ENCODE results near the gene TECPR2. TPM values are rescaled to one million over a fixed set of nuclear protein-coding genes. Genes with fewer than 3 reads are reported as not detected.

The TECPR2 gene
- total RNA-seq, 3 donors from 2014 or later (not counting 1 experiment from before 2014, with no cell fraction given) = 10.8 to 18.6 (median 15.3) TPM

GRCh38 chr14:102424923-102425322 is 62.2 kb downstream of the TECPR2 start:
- Histone ChIP-seq H3K27ac (ENCODE audit: low read length) (no peak overlapping the region), H3K9me3 (ENCODE audit: control insufficient read depth, insufficient read depth, low read length) (no peaks in the 10 kb centered on the region), H3K27me3 (ENCODE audit: control insufficient read depth, insufficient read depth, low read length) (no peaks in the 10 kb centered on the region), H3K4me1 (ENCODE audit: control insufficient read depth, insufficient read depth, low read length) (no peaks in the 10 kb centered on the region), H3K36me3 (ENCODE audit: control insufficient read depth, insufficient read depth, low read length) (no peaks in the 10 kb centered on the region), H3K4me3 (ENCODE audit: low read length) (no peak overlapping the region)
- intact Hi-C loops (cut with micrococcal nuclease) = no loop called here
- Mint-ChIP-seq H3K4me1 (no peaks in the 10 kb centered on the region), H3K36me3 (no peaks in the 10 kb centered on the region), H3K27ac (no peak overlapping the region), H3K4me3 (no peak overlapping the region), H3K9me3 (no peaks in the 10 kb centered on the region), H3K27me3 (ENCODE audit: low read depth in 2 of 2) (no peaks in the 10 kb centered on the region)
- DNase-seq (no peak), ATAC-seq (no peak)
- TF ChIP-seq CTCF (IDR thresholded peaks at IDR 0.05) = no peak
- WGBS (ENCODE audit: insufficient coverage) = 95% methylated on average over 9 of the region's 10 CpGs

- TF ChIP-seq CTCF (IDR thresholded peaks at IDR 0.05) = no peak
- no peak overlapping the region for H3K4me3 Mint-ChIP-seq
- H3K27ac Mint-ChIP-seq = no peak overlapping the region
- Histone ChIP-seq H3K4me1 (ENCODE audit: control insufficient read depth, insufficient read depth, low read length) (no peaks in the 10 kb centered on the region), H3K36me3 (ENCODE audit: control insufficient read depth, insufficient read depth, low read length) (no peaks in the 10 kb centered on the region), H3K9me3 (ENCODE audit: control insufficient read depth, insufficient read depth, low read length) (no peaks in the 10 kb centered on the region), H3K4me3 (ENCODE audit: low read length) (no peak overlapping the region), H3K27ac (ENCODE audit: low read length) (no peak overlapping the region), H3K27me3 (ENCODE audit: control insufficient read depth, insufficient read depth, low read length) (no peaks in the 10 kb centered on the region)
- no peaks in the 10 kb centered on the region for H3K9me3 Mint-ChIP-seq
- 96% methylated on average over 6 of the region's 6 CpGs for WGBS (ENCODE audit: insufficient coverage)
- H3K36me3 Mint-ChIP-seq = no peaks in the 10 kb centered on the region
- intact Hi-C loops (cut with micrococcal nuclease) = no loop called here
- H3K4me1 Mint-ChIP-seq = no peaks in the 10 kb centered on the region
- DNase-seq = no peak
- no peaks in the 10 kb centered on the region for H3K27me3 Mint-ChIP-seq (ENCODE audit: low read depth in 2 of 2)
- no peak for ATAC-seq
Observed at GRCh38 chr14:102426796-102427195, 64.1 kb downstream of the TECPR2 start.

GRCh38 chr14:102427642-102428041 is 64.9 kb downstream of the TECPR2 start:
- TF ChIP-seq CTCF (IDR thresholded peaks at IDR 0.05) = no peak
- Mint-ChIP-seq H3K4me3 (no peak overlapping the region), H3K4me1 (no peaks in the 10 kb centered on the region), H3K9me3 (no peaks in the 10 kb centered on the region), H3K27me3 (ENCODE audit: low read depth in 2 of 2) (no peaks in the 10 kb centered on the region), H3K27ac (no peak overlapping the region), H3K36me3 (no peaks in the 10 kb centered on the region)
- no peaks in the 10 kb centered on the region for H3K9me3 ChIP-seq (ENCODE audit: control insufficient read depth, insufficient read depth, low read length)
- no peak overlapping the region for H3K27ac ChIP-seq (ENCODE audit: low read length)
- intact Hi-C loops (cut with micrococcal nuclease) = no loop called here
- no peaks in the 10 kb centered on the region for H3K27me3 ChIP-seq (ENCODE audit: control insufficient read depth, insufficient read depth, low read length)
- ATAC-seq (no peak), DNase-seq (no peak)
- H3K36me3 ChIP-seq (ENCODE audit: control insufficient read depth, insufficient read depth, low read length) = peaks cover 4% of the 10 kb centered on the region
- H3K4me3 ChIP-seq (ENCODE audit: low read length) = no peak overlapping the region
- 95% methylated on average over 12 of the region's 12 CpGs for WGBS (ENCODE audit: insufficient coverage)
- no peaks in the 10 kb centered on the region for H3K4me1 ChIP-seq (ENCODE audit: control insufficient read depth, insufficient read depth, low read length)

GRCh38 chr14:102430212-102430908 is 67.6 kb downstream of the TECPR2 start:
- Mint-ChIP-seq H3K36me3 (no peaks in the 10 kb centered on the region), H3K4me3 (no peak overlapping the region), H3K27ac (no peak overlapping the region), H3K4me1 (no peaks in the 10 kb centered on the region), H3K27me3 (ENCODE audit: low read depth in 2 of 2) (no peaks in the 10 kb centered on the region), H3K9me3 (no peaks in the 10 kb centered on the region)
- 97% methylated on average over 8 of the region's 8 CpGs for WGBS (ENCODE audit: insufficient coverage)
- H3K27me3 ChIP-seq (ENCODE audit: control insufficient read depth, insufficient read depth, low read length) = no peaks in the 10 kb centered on the region
- H3K27ac ChIP-seq (ENCODE audit: low read length) = no peak overlapping the region
- H3K36me3 ChIP-seq (ENCODE audit: control insufficient read depth, insufficient read depth, low read length) = peaks cover 4% of the 10 kb centered on the region
- no peak overlapping the region for H3K4me3 ChIP-seq (ENCODE audit: low read length)
- intact Hi-C loops (cut with micrococcal nuclease) = no loop called here
- no peaks in the 10 kb centered on the region for H3K9me3 ChIP-seq (ENCODE audit: control insufficient read depth, insufficient read depth, low read length)
- DNase-seq (no peak), ATAC-seq (no peak)
- H3K4me1 ChIP-seq (ENCODE audit: control insufficient read depth, insufficient read depth, low read length) = no peaks in the 10 kb centered on the region
- no peak for TF ChIP-seq CTCF (IDR thresholded peaks at IDR 0.05)

Data from natural killer cell (primary cell).